HFFc6 (cell line): ENCODE data around the gene LHFPL5. TPM values are rescaled to one million over a fixed set of nuclear protein-coding genes. Genes with fewer than 3 reads are reported as not detected.

Experiments
- DNase-seq: peaks from one replicate; pipeline ENCODE4 v3.0.0-alpha.2; 2018
- H3K27ac Mint-ChIP-seq: 2 replicates; pipeline ENCODE4 v1.8.0; 2020; ENCODE audit warnings: mild to moderate bottlenecking, mixed read lengths
- H3K27me3 Mint-ChIP-seq: 2 replicates; pipeline ENCODE4 v1.8.0; 2021; ENCODE audit warnings: mild to moderate bottlenecking, moderate library complexity, mixed read lengths; ENCODE audit not compliant: insufficient read depth
- H3K36me3 Mint-ChIP-seq: 2 replicates; pipeline ENCODE4 v1.8.0; 2021; ENCODE audit warnings: low read depth, mixed read lengths
- H3K4me1 Mint-ChIP-seq: 2 replicates; pipeline ENCODE4 v1.8.0; 2020; ENCODE audit warnings: low read depth, mixed read lengths
- H3K4me3 Mint-ChIP-seq: 2 replicates; pipeline ENCODE4 v1.8.0; 2020; ENCODE audit warnings: mild to moderate bottlenecking, moderate library complexity, mixed read lengths
- H3K9me3 Mint-ChIP-seq: 2 replicates; pipeline ENCODE4 v1.8.0; 2020; ENCODE audit warnings: mild to moderate bottlenecking, mixed read lengths
- CTCF ChIP-seq: fragments of 200-600 bp; sonication (generic); IDR thresholded peaks from 2 replicates; pipeline ENCODE4 v1.5.0; 2021; ENCODE audit warnings: antibody characterized with exemption, mild to moderate bottlenecking
- total RNA-seq, 6 experiments: library from RNA; stranded (reverse); fragmentation: NEBNext Ultra II Directional; extraction: Animal tissue kit (Norgen Biotek cat#: 25700); gene quantifications; 2 replicates in 1 of 6; 3 replicates in 5 of 6; pipeline ENCODE4 v1.2.3, GENCODE V29; 2021

Gene LHFPL5
- total RNA-seq, 6 experiments from 2014 or later = not detected

GRCh38 chr6:35808688-35809087, 3.5 kb downstream of the LHFPL5 start:
- H3K4me1 Mint-ChIP-seq = peaks cover 10% of the 10 kb centered on the region
- no peak for DNase-seq
- H3K36me3 Mint-ChIP-seq = no peaks in the 10 kb centered on the region
- TF ChIP-seq CTCF = no peak
- H3K27ac Mint-ChIP-seq = no peak overlapping the region
- H3K4me3 Mint-ChIP-seq = no peak overlapping the region
- H3K27me3 Mint-ChIP-seq = peaks cover 16% of the 10 kb centered on the region
- H3K9me3 Mint-ChIP-seq = no peaks in the 10 kb centered on the region

DNA sequence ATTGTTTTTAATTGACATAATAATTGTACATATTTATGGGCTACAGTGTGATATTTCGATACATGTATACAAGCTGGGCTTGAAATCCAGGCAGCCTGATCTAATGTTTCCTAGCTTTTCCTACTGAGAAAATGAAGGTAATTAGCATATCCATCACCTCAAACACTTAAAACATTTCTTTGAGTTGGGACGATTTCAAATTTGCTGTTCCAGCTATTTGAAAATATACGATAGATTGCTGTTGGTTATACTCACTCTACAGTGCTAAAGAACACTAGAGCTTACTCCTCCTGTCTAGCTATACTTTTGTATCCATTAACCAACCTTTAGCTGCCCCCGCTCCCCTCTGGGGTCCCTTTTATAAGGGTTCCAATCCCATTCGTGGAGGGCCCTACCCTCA, 4.7 kb downstream of the LHFPL5 start:
- DNase-seq = no peak
- Mint-ChIP-seq H3K27ac (no peak overlapping the region), H3K9me3 (no peaks in the 10 kb centered on the region), H3K27me3 (peaks cover 17% of the 10 kb centered on the region), H3K4me3 (no peak overlapping the region), H3K36me3 (no peaks in the 10 kb centered on the region), H3K4me1 (peaks cover 10% of the 10 kb centered on the region)
- no peak for TF ChIP-seq CTCF

GRCh38 chr6:35810971-35811698, 6.0 kb downstream of the LHFPL5 start:
- H3K9me3 Mint-ChIP-seq = no peaks in the 10 kb centered on the region
- H3K4me1 Mint-ChIP-seq = peaks cover 10% of the 10 kb centered on the region
- H3K27me3 Mint-ChIP-seq = peaks cover 20% of the 10 kb centered on the region
- H3K4me3 Mint-ChIP-seq = peak overlapping the region; percentile 59; the same call in 1 of the 2 replicates
- peak; percentile 83 for DNase-seq
- no peak for TF ChIP-seq CTCF
- H3K36me3 Mint-ChIP-seq = no peaks in the 10 kb centered on the region
- H3K27ac Mint-ChIP-seq = peak overlapping the region; percentile 80; the same call in 1 of the 2 replicates

GRCh38 chr6:35811699-35811995, 6.5 kb downstream of the LHFPL5 start:
- Mint-ChIP-seq H3K36me3 (no peaks in the 10 kb centered on the region), H3K4me1 (peaks cover 10% of the 10 kb centered on the region), H3K4me3 (no peak overlapping the region), H3K9me3 (no peaks in the 10 kb centered on the region; the same call in 1 of the 2 replicates), H3K27me3 (peaks cover 16% of the 10 kb centered on the region), H3K27ac (no peak overlapping the region)
- no peak for DNase-seq
- no peak for TF ChIP-seq CTCF

GRCh38 chr6:35817515-35817914, 12.4 kb downstream of the LHFPL5 start:
- no peaks in the 10 kb centered on the region for H3K4me1 Mint-ChIP-seq
- TF ChIP-seq CTCF = no peak
- H3K36me3 Mint-ChIP-seq = no peaks in the 10 kb centered on the region
- no peaks in the 10 kb centered on the region; the same call in 1 of the 2 replicates for H3K9me3 Mint-ChIP-seq
- no peak for DNase-seq
- H3K27ac Mint-ChIP-seq = no peak overlapping the region
- H3K4me3 Mint-ChIP-seq = no peak overlapping the region
- peaks cover 6% of the 10 kb centered on the region for H3K27me3 Mint-ChIP-seq
